NK-92 (cell line): ENCODE results near the gene CAMK2B.
A peak's percentile ranks its signal among the peaks of the same experiment; 100 is the strongest.
"Not testable (repeated sequence)": the region's sequence is repeated elsewhere in the genome, so short reads cannot be mapped to it uniquely, and the experiment has no call there.

Experiments used
- DNase-seq: peaks from one replicate; lab custom pipeline; 2025; ENCODE audit not compliant: unreplicated experiment; lab: John Stamatoyannopoulos, UW

The CAMK2B gene

GRCh38 chr7:44218418-44219201, 106.8 kb downstream of the CAMK2B start:
- no peak for DNase-seq

DNA sequence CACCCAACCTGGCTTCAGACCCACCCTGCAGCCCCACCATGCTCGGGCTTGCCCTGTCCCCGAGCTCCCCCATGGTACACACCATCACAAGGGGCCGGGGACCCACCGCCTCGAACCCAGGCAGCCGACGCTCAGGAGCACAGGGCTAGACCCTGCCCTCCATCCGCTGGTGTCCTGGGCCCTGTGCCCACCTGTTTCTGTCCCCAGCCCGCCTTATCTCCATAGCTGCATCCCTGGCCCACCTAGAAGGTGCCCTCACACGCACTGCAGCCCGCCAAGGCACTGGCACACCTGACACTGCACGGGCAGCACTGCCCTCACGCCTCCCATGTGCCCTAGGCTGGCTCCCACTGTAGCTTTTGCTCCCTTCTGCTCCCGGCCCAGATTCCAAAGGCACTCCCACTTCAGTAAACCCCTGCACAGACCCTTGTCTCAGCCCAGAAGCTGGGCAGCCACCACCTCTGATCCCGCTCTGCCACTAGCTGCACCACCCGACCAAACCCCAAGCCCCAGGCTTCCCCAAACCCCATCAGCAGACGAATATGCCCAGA, 107.5 kb downstream of the CAMK2B start:
- DNase-seq = no peak

GRCh38 chr7:44217223-44217714, 108.1 kb downstream of the CAMK2B start:
- no peak for DNase-seq

- DNase-seq = no peak
Measured at GRCh38 chr7:44216521-44217222, 108.7 kb downstream of the CAMK2B start.

DNA sequence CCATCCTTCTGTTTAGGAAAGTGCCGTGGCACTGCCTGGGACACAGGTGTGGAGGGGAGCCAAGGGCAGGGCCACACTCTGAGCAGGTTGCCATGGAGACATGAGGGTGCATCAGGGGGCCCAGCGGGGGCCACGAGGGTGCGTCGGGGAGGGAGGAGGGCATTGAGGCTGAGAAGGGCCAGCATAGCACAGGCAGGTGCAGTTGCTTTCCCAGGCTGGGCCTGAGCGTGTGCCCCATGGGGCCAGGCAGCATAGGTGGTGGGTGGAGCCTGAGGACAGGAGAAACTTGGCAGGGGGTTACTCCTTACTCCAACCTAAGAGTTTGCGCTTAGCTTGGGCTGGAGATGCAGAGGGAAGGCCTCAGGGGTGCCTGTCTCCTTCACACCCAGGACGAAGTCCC, 109.4 kb downstream of the CAMK2B start:
- DNase-seq = no peak

DNA sequence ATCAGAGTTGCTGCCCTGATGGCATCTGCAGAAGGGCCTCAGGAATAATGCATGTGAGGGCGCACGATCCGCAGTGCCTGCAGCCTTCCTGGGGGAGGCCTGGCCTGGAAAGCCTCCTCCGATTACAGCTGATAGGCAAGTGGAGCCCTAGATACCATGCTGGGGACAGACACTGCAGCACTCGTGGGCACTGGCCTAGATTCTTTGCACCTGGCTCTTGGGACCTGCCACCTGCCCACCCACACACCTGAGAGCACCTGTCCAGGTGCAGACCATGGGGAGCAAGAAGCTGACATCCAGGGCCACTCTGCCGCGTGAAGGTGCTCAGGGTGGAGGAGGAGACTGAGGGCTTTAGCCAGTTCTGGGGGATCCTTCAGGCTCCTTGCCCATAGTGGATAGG, 109.9 kb downstream of the CAMK2B start:
- no peak for DNase-seq

DNA sequence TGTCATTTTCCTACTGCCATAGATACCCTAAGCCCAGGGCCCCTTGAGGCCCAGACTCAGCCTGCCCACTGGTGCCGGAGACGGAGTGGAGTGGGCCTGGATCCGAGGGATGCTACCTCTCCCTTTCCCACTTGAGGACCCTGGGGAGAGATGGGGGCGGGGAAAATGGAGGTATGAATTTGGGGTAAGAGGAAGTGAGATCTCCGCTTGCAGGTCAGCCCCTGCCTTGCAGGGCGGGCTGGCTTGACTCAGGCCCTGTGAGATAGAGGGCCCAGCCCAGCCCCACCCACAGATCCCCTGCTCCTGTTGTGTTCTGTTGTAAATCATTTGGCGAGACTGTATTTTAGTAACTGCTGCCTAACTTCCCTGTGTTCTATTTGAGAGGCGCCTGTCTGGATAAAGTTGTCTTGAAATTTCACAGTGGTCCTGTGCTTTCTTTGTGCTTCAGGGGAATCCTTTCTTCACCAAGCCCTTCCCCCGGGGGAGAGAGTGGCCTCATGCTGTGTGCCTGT, 111.5 kb downstream of the CAMK2B start:
- DNase-seq = no peak

- DNase-seq = no peak
Measured at GRCh38 chr7:44213206-44213876, 112.1 kb downstream of the CAMK2B start.

DNA sequence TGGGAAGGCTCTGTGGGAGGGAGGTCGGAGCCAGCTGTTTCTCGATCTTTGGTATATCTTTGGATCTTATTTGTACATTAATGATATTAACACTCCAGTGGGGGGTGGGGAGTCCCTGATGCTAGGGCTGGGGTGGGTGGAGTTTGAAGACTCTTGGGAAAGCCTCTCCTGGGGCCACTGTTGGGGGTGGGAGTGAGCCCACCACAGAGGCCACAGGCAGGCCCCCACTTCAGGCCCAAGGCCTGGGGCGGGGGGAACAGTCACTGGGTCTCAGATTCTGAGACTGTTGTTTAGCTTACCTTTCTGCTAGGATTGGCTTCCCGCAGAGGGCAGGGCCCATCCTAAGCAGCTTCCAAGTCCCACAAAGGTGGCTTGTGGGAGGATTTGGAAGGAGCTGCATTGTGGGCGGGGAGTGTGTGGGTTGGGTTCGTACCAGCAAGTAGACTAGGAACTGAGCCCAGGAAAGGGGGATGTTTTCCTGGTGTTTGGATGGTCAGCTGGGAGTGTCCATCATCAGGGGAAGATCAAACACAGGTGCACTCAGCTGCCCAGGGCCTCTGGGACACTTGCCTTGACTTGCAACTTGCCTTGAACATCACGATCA, 112.7 kb downstream of the CAMK2B start:
- no peak for DNase-seq

GRCh38 chr7:44212018-44212417, 113.4 kb downstream of the CAMK2B start:
- DNase-seq = no peak

DNA sequence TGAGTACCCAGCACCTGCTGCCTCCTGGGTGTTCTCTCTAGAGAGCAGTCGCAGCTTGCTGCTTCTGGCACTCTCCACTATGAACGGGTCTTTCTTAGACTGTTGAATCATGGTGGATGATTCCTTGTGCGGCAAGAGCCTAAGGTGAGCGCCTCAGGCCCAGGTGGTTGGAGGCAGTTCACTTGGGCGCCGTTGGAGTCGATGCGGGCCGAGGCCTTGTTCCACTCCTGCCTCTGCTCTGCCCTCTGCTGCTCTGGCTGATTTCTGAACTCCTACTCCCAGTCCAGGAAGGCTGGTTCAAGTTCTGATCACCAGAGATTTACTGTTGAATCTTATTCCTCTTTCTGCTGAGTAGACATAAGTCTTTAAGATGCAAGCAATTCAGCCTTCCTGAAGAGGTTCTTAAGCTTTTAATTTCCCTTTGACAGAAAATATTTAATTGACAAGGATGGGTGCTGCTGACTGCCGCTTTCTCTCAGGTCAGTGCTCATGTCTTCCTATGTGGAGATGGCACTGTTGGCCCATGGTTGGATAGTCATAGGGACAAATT, 114.2 kb downstream of the CAMK2B start:
- DNase-seq = no peak

- DNase-seq = no peak
Measured at GRCh38 chr7:44210107-44210506, 115.3 kb downstream of the CAMK2B start.

DNA sequence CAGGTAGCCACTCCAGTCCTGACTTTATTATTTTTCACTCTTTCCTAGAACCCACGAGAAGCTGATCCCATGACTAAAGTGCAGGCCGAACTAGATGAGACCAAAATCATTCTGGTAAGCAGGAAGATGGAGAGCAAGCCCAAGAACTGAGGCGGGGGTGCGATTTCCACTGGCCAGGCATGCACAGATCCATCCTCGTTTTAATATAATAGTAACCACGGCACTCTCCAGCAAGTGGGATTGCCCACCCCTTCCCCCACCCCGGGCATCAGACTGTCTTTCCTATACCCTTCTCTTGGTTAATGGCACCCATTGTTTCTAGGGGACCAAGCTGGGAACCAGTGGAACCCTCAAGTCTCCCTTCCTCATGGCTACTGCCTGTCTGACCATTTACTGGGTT, 117.3 kb downstream of the CAMK2B start:
- DNase-seq = no peak

DNA sequence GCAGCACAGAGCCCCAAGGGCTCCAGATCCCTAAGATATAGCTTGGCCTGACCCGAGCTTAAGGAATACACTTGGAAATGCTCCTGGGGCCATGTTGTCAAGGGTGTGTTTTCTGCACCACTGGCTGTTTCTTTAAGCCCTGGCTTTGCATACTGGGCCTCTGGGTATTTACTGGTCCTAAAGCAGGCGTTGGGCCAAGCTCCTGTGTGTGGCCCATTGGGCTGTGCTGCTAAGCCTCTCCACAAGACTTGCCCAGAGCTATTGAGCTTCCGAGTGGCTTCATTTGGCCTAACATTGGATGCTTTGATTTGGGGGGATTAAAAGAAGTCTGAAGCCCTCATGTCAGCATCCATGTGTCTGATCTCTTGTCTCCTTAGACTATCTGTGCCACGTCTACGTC, 119.4 kb downstream of the CAMK2B start:
- no peak for DNase-seq

- no peak for DNase-seq
Measured at GRCh38 chr7:44201813-44202212, 123.6 kb downstream of the CAMK2B start.

DNA sequence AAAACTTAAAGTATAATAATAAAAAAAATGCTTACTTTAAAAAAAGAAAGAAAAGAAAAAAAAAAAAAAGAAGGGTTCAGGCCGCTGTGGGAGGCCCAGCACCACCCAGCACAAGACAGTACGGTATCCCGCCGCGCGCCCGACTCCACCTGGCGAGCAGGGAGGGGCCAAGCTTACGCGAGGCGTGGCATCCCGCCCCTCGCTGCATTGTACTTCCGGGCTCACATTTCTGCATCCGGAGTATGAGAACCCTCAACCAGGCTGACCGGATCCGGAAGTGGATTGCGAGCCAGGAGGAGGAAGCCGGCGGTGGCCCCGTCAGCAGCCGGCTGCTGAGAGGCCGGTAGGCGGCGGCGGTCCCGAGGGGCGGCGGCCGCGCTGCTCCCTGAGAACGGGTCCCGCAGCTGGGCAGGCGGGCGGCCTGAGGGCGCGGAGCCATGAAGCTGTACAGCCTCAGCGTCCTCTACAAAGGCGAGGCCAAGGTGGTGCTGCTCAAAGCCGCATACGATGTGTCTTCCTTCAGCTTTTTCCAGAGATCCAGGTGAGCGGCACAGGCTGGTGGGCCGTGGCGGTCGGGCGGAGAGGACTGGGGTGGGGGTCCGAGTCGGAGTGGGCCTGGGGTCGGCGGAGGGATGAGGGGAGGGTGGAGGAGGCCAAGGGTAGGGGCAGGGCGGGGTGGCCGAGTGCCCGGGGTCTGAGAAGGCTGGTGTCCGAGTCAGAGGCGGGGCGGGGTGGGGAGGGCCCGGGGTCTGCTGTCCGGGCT, 124.5 kb downstream of the CAMK2B start, which contains the start of gene YKT6:
YKT6 (plus strand) TSS at position 280 of the 763 bp plus-strand sequence; CDS start at position 438, 158 bp downstream.
- DNase-seq = peak; percentile 62

DNA sequence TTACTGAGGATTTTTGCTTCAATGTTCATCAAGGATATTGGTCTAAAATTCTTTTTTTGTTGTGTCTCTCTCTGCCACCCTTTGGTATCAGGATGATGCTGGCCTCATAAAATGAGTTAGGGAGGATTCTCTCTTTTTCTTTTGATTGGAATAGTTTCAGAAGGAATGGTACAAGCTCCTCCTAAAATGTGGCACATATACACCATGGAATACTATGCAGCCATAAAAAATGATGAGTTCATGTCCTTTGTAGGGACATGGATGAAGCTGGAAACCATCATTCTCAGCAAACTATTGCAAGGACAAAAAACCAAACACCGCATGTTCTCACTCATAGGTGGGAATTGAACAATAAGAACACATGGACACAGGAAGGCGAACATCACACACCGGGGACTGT, 125.2 kb downstream of the CAMK2B start:
- DNase-seq = not testable (repeated sequence)

DNA sequence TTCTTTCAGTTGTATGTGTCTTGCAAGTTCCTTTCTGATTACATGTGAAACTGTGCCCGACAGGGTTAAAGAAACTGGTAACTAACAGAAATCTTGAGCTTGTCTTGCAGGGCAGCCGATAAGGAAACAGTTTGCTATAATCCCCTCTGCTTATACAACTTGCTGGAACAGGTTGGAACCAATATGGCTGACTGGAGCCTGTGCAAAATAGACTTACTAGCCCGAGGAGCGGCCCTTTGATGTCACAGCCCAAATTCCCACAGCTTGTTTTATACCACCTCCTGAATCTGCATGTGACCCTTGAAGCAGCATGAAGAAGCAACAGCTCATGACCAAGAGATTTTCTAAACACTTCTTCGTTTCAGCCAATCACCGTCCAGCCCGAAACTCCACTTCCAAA, 127.9 kb downstream of the CAMK2B start:
- DNase-seq = no peak

- no peak for DNase-seq
Measured at GRCh38 chr7:44196450-44196872, 128.9 kb downstream of the CAMK2B start.

GRCh38 chr7:44195889-44196288, 129.5 kb downstream of the CAMK2B start:
- no peak for DNase-seq
